HCT116 (cell line): ENCODE data around the gene MED14.

ENCODE experiments used
- CTCF ChIP-seq, 3 experiments: fragments of 200-600 bp in 1 of 3; sonication (generic) in 1 of 3; IDR thresholded peaks in 2 of 3; conservative IDR thresholded peaks in 1 of 3; 2 replicates each; pipeline ENCODE4 v1.5.1; 2012 to 2017; ENCODE audit warnings: low read depth in 2 of 3, low read length in 2 of 3, antibody characterized with exemption in 1 of 3, borderline replicate concordance in 1 of 3, control low read depth in 1 of 3, mild to moderate bottlenecking in 1 of 3, mixed read lengths in 1 of 3, mixed run types in 1 of 3, moderate library complexity in 1 of 3; ENCODE audit not compliant: insufficient read depth in 1 of 3
- EZH2phosphoT487 ChIP-seq: fragments of 200-600 bp; IDR thresholded peaks from 2 replicates; pipeline ENCODE4 v1.6.1; 2018; ENCODE audit warnings: antibody characterized with exemption, borderline replicate concordance
- POLR2A ChIP-seq: IDR thresholded peaks from 2 replicates; pipeline ENCODE4 v1.7.0; 2011; ENCODE audit warnings: borderline replicate concordance; ENCODE audit not compliant: insufficient read depth, insufficient read length; ENCODE audit errors: extremely low read depth
- POLR2AphosphoS5 ChIP-seq: IDR thresholded peaks from 2 replicates; pipeline ENCODE4 v1.6.1; 2011; ENCODE audit warnings: mild to moderate bottlenecking, low read depth, low read length, moderate library complexity
- TCF7L2 ChIP-seq: IDR thresholded peaks from 2 replicates; pipeline ENCODE4 v1.7.0; 2011; ENCODE audit warnings: borderline replicate concordance, inconsistent platforms; ENCODE audit not compliant: insufficient read depth, insufficient read length; ENCODE audit errors: extremely low read depth
- YY1 ChIP-seq: IDR thresholded peaks from 2 replicates; pipeline ENCODE4 v1.6.1; 2011; ENCODE audit warnings: low read length, low read depth, moderate library complexity, mild to moderate bottlenecking; ENCODE audit not compliant: insufficient replicate concordance; ENCODE audit errors: extremely low read depth
- TF ChIP-seq, protein P1 (sequence below): IDR thresholded peaks from 2 replicates; pipeline ENCODE4 v1.6.1; 2012; ENCODE audit warnings: low read depth
- TF ChIP-seq, protein P2 (sequence below): IDR thresholded peaks from 2 replicates; pipeline ENCODE4 v1.6.1; 2012

DNA sequence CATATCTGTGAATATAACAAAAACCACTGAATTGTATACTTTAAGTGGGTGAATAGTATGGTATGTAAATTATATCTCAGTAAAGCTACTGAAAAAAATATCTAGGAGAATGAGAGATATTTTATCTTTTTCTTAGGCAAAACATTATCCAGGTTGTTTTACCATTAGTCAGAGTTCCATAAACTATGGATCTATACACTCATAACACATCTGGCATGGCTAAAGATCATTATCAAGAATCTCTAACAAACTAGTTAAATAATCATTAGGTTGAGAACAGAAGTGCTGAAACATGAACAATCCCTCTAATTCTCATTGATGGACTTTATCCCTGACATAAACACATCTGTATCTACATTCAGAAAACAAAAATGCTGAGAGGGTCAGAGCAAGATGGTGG lies 15.6 kb downstream of the MED14 start:
- TF ChIP-seq POLR2A (no peak), EZH2phosphoT487 (no peak), YY1 (no peak), CTCF (IDR thresholded peaks at IDR 0.05 in 2 of 3, conservative IDR thresholded peaks at IDR 0.05 in 1 of 3; ENCODE audit: borderline replicate concordance in 1 of 3, insufficient read depth in 1 of 3, low read depth in 2 of 3, low read length in 2 of 3) (no peak), POLR2AphosphoS5 (no peak), TCF7L2 (no peak)
- TF ChIP-seq, protein P1, sequence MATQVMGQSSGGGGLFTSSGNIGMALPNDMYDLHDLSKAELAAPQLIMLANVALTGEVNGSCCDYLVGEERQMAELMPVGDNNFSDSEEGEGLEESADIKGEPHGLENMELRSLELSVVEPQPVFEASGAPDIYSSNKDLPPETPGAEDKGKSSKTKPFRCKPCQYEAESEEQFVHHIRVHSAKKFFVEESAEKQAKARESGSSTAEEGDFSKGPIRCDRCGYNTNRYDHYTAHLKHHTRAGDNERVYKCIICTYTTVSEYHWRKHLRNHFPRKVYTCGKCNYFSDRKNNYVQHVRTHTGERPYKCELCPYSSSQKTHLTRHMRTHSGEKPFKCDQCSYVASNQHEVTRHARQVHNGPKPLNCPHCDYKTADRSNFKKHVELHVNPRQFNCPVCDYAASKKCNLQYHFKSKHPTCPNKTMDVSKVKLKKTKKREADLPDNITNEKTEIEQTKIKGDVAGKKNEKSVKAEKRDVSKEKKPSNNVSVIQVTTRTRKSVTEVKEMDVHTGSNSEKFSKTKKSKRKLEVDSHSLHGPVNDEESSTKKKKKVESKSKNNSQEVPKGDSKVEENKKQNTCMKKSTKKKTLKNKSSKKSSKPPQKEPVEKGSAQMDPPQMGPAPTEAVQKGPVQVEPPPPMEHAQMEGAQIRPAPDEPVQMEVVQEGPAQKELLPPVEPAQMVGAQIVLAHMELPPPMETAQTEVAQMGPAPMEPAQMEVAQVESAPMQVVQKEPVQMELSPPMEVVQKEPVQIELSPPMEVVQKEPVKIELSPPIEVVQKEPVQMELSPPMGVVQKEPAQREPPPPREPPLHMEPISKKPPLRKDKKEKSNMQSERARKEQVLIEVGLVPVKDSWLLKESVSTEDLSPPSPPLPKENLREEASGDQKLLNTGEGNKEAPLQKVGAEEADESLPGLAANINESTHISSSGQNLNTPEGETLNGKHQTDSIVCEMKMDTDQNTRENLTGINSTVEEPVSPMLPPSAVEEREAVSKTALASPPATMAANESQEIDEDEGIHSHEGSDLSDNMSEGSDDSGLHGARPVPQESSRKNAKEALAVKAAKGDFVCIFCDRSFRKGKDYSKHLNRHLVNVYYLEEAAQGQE: no peak
- TF ChIP-seq, protein P2, sequence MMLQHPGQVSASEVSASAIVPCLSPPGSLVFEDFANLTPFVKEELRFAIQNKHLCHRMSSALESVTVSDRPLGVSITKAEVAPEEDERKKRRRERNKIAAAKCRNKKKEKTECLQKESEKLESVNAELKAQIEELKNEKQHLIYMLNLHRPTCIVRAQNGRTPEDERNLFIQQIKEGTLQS: no peak
